NCI-H2171 (cell line): ENCODE data around the gene SNCAIP.

Experiments
- DNase-seq: peaks from one replicate; lab custom pipeline; 2025; lab: John Stamatoyannopoulos, UW

SNCAIP gene

DNA sequence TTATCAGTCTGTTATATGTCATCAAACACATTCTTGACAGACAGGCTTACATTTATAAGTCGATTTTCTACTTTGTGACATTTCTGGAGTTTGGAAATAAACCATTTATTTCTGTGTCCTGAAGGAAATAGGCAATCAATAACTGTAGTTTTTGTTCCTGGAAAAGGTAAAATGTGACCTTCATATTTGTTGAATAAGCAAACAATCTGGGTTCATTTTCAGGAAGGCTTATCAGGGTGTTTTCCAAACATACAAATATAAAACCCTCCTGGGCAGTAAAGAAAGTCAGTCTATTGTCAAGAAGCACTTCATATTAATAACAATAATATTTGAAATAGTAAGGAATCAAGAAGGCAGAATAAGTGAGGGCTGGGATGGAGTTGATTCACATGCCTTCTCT, 195.0 kb downstream of the SNCAIP start:
- DNase-seq: no peak

DNA sequence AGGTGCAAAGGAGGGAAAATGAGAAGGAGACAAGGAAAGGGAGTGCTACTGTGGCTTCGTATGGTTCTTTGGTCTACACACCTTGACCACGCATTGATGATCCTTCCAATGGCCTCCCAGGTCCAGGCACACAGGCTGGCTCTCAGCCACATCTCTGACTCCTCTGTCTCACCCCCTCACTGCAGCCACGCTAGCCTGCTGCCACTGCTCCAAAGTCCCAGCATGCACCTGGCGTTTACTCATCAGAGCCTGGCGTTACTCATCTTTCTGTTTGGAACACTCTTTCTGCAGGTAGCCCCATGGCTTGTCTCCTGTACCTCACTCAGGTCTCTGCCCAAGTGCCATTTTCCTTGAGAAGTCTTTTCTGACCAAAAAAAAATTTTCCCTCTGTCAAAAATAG, 195.5 kb downstream of the SNCAIP start:
- DNase-seq: no peak

DNA sequence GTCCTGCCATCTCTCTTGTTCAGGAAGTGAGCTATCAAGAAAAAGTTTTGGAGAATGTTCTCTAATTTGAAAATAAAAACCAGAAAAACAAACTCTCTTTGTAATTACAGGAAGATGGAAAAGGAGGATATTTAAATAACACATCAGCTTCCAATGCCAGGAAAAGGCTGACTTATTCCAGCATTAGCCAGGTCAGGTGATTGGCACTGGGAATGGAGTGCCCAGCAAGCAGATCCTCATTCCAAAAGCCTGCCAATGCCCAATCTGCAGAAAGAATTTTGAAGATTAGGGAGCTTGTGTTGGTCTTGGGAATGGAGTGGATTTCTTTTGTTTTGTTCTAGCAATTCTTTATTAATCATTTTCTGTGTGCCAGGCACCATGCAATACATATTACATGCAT, 196.6 kb downstream of the SNCAIP start:
- no peak for DNase-seq
